IPS-20b (cell line): ENCODE measurements around the gene CYB561.

Experiments used
- H3K27ac ChIP-seq: one replicate; pipeline ENCODE4 v1.5.1; 2013; ENCODE audit warnings: low read length
- H3K27me3 ChIP-seq: 2 replicates; pipeline ENCODE4 v1.6.1; 2013; ENCODE audit warnings: mild to moderate bottlenecking, low read length, inconsistent platforms; ENCODE audit not compliant: insufficient read depth
- H3K36me3 ChIP-seq: 2 replicates; pipeline ENCODE4 v1.6.1; 2013; ENCODE audit warnings: low read depth, mild to moderate bottlenecking, inconsistent platforms, low read length, moderate library complexity; ENCODE audit not compliant: insufficient read depth
- H3K4me1 ChIP-seq: 2 replicates; pipeline ENCODE4 v1.6.1; 2013; ENCODE audit warnings: mild to moderate bottlenecking, control low read depth, inconsistent platforms, low read length, moderate library complexity; ENCODE audit not compliant: insufficient read depth
- H3K4me3 ChIP-seq: 2 replicates; pipeline ENCODE4 v1.5.1; 2013; ENCODE audit warnings: mild to moderate bottlenecking, low read length, inconsistent platforms
- H3K9ac ChIP-seq: 2 replicates; pipeline ENCODE4 v1.6.1; 2013; ENCODE audit warnings: low read depth, mild to moderate bottlenecking, inconsistent platforms, low read length, moderate library complexity
- H3K9me3 ChIP-seq: 2 replicates; pipeline ENCODE4 v1.6.1; 2013; ENCODE audit warnings: mild to moderate bottlenecking, low read depth, low read length, inconsistent platforms; ENCODE audit not compliant: insufficient read depth

Gene CYB561

GRCh38 chr17:63390090-63390489 is 56.0 kb downstream of the CYB561 start:
- H3K36me3 ChIP-seq: no peaks in the 10 kb centered on the region
- H3K4me1 ChIP-seq: no peaks in the 10 kb centered on the region
- H3K9ac ChIP-seq: no peak overlapping the region
- H3K4me3 ChIP-seq: no peak overlapping the region
- no peaks in the 10 kb centered on the region for H3K27me3 ChIP-seq
- H3K27ac ChIP-seq: no peak overlapping the region
- H3K9me3 ChIP-seq: no peaks in the 10 kb centered on the region

- Histone ChIP-seq H3K27ac (no peak overlapping the region), H3K27me3 (no peaks in the 10 kb centered on the region), H3K9me3 (no peaks in the 10 kb centered on the region), H3K4me1 (no peaks in the 10 kb centered on the region), H3K4me3 (no peak overlapping the region), H3K36me3 (no peaks in the 10 kb centered on the region), H3K9ac (no peak overlapping the region)
Measured at GRCh38 chr17:63387656-63388340, 58.3 kb downstream of the CYB561 start.

GRCh38 chr17:63382826-63383225 is 63.3 kb downstream of the CYB561 start:
- Histone ChIP-seq H3K36me3 (no peaks in the 10 kb centered on the region), H3K9me3 (no peaks in the 10 kb centered on the region), H3K4me3 (no peak overlapping the region), H3K27ac (no peak overlapping the region), H3K4me1 (no peaks in the 10 kb centered on the region), H3K27me3 (no peaks in the 10 kb centered on the region), H3K9ac (no peak overlapping the region)
